ENCODE data around the gene HLA-DOB.

- TF ChIP-seq TBP (CRISPR knock-in tag; IDR thresholded peaks at IDR 0.05), result no peak
- no peak for TF ChIP-seq ZNF549 (CRISPR knock-in tag; IDR thresholded peaks at IDR 0.05)
- TF ChIP-seq CTCF (CRISPR knock-in tag; IDR thresholded peaks at IDR 0.05), result no peak
Measured at GRCh38 chr6:32842690-32843089, 25.9 kb upstream of the HLA-DOB start.

All from HepG2 (cell line).